Breast epithelium (tissue), 4 donors: Measurements from ENCODE around the gene GPBAR1. TPM values are rescaled to one million over a fixed set of nuclear protein-coding genes. Genes with fewer than 3 reads are reported as not detected.
A peak's percentile ranks its signal among the peaks of the same experiment; 100 is the strongest.

ENCODE experiments used
- DNase-seq, 2 donors: peaks; one replicate each; pipeline ENCODE4 v3.0.0-alpha.2; 2019; ENCODE audit warnings: low spot score in 2 of 2
- H3K27ac ChIP-seq, 2 donors: fragments of 200-600 bp; sonication (generic) in 1 of 2; one replicate each; pipeline ENCODE4 v1.5.1; 2016 to 2019; ENCODE audit warnings: mild to moderate bottlenecking in 1 of 2
- H3K27me3 ChIP-seq, 2 donors: fragments of 200-600 bp; sonication (generic) in 1 of 2; one replicate each; pipeline versions ENCODE4 v1.5.1 to v1.6.0; 2017 to 2019; ENCODE audit warnings: control low read depth in 1 of 2, mild to moderate bottlenecking in 1 of 2
- H3K36me3 ChIP-seq: fragments of 200-600 bp; one replicate; pipeline ENCODE4 v1.5.1; 2019
- H3K4me1 ChIP-seq, 2 donors: fragments of 200-600 bp; sonication (generic); one replicate each; pipeline ENCODE4 v1.5.1; 2016 to 2019; ENCODE audit warnings: control low read depth in 1 of 2
- H3K4me3 ChIP-seq, 3 donors: fragments of 200-600 bp; sonication (generic); 1 replicate in 2 of 3; 2 replicates in 1 of 3; pipeline ENCODE4 v1.5.1; 2016 to 2019; ENCODE audit warnings: mild to moderate bottlenecking in 3 of 3, moderate library complexity in 2 of 3
- H3K9me3 ChIP-seq, 2 donors: fragments of 200-600 bp; sonication (generic) in 1 of 2; one replicate each; pipeline ENCODE4 v1.5.1; 2016 to 2019; ENCODE audit warnings: control low read depth in 1 of 2
- CTCF ChIP-seq, 3 donors: fragments of 450-650 bp; IDR thresholded peaks; one replicate each; pipeline ENCODE4 v1.5.1; 2016 to 2017; ENCODE audit warnings: antibody characterized with exemption in 3 of 3, mild to moderate bottlenecking in 3 of 3, moderate library complexity in 3 of 3
- POLR2A ChIP-seq: fragments of 450-650 bp; IDR thresholded peaks from one replicate; pipeline ENCODE4 v1.6.1; 2016; ENCODE audit warnings: antibody characterized with exemption, mild to moderate bottlenecking, moderate library complexity
- POLR2AphosphoS5 ChIP-seq, 3 donors: sonication (generic); formaldehyde crosslinking; IDR thresholded peaks; one replicate each; pipeline ENCODE4 v1.6.1; 2017; ENCODE audit warnings: antibody characterized with exemption in 3 of 3
- intact Hi-C: fragments of 100-400 bp; cut with DNase I; formaldehyde crosslinking; loops from one replicate; pipeline ENCODE4 v1.15.1; 2023; ENCODE audit warnings: low total_unique reads
- total RNA-seq, 3 donors: library from RNA; depleted of rRNA; stranded (reverse); fragments of >200 nt; gene quantifications; one replicate each; pipeline ENCODE4 v1.1.0, GENCODE V29; 2016

GPBAR1 gene
- total RNA-seq, 3 donors from 2014 or later, result 5.2 to 22.2 (median 8.5) TPM

GRCh38 chr2:218252509-218253231, 8.1 kb upstream of the GPBAR1 start:
- DNase-seq, result no peak
- no peak overlapping the region for H3K4me3 ChIP-seq
- no peaks in the 10 kb centered on the region for H3K4me1 ChIP-seq
- H3K36me3 ChIP-seq, result peaks cover 18% of the 10 kb centered on the region
- no peaks in the 10 kb centered on the region for H3K27me3 ChIP-seq
- no peaks in the 10 kb centered on the region for H3K9me3 ChIP-seq
- no peak overlapping the region for H3K27ac ChIP-seq
- intact Hi-C loops, result no loop called here
- TF ChIP-seq POLR2A (no peak), POLR2AphosphoS5 (IDR thresholded peaks at IDR 0.05) (no peak), CTCF (IDR thresholded peaks at IDR 0.05) (no peak)

- Histone ChIP-seq H3K4me3 (no peak overlapping the region), H3K27me3 (no peaks in the 10 kb centered on the region), H3K36me3 (peaks cover 18% of the 10 kb centered on the region), H3K9me3 (no peaks in the 10 kb centered on the region), H3K4me1 (no peaks in the 10 kb centered on the region), H3K27ac (no peak overlapping the region)
- DNase-seq, result no peak
- intact Hi-C loops, result no loop called here
- no peak for TF ChIP-seq POLR2A
- TF ChIP-seq CTCF (IDR thresholded peaks at IDR 0.05), result no peak
- no peak for TF ChIP-seq POLR2AphosphoS5 (IDR thresholded peaks at IDR 0.05)
Measured at GRCh38 chr2:218253232-218253625, 7.6 kb upstream of the GPBAR1 start.

- Histone ChIP-seq H3K4me1 (no peaks in the 10 kb centered on the region), H3K27ac (no peak overlapping the region), H3K4me3 (no peak overlapping the region), H3K9me3 (no peaks in the 10 kb centered on the region), H3K36me3 (peaks cover 18% of the 10 kb centered on the region), H3K27me3 (no peaks in the 10 kb centered on the region)
- TF ChIP-seq POLR2A, result no peak
- TF ChIP-seq CTCF (IDR thresholded peaks at IDR 0.05), result no peak
- TF ChIP-seq POLR2AphosphoS5 (IDR thresholded peaks at IDR 0.05), result no peak
- no peak for DNase-seq
- intact Hi-C loops, result no loop called here
Measured at GRCh38 chr2:218255446-218255845, 5.4 kb upstream of the GPBAR1 start.

GRCh38 chr2:218256612-218257350, 4.0 kb upstream of the GPBAR1 start:
- Histone ChIP-seq H3K36me3 (peaks cover 18% of the 10 kb centered on the region), H3K4me3 (no peak overlapping the region), H3K27me3 (no peaks in the 10 kb centered on the region), H3K9me3 (no peaks in the 10 kb centered on the region), H3K27ac (peak overlapping the region in 1 of 2 donors; percentile 62), H3K4me1 (no peaks in the 10 kb centered on the region)
- DNase-seq, result peak in 1 of 2 donors; percentile 5
- no peak for TF ChIP-seq POLR2AphosphoS5 (IDR thresholded peaks at IDR 0.05)
- TF ChIP-seq POLR2A, result no peak
- TF ChIP-seq CTCF (IDR thresholded peaks at IDR 0.05), result no peak
- intact Hi-C loops, result no loop called here

GRCh38 chr2:218257390-218257981, 3.3 kb upstream of the GPBAR1 start:
- no peaks in the 10 kb centered on the region for H3K4me1 ChIP-seq
- H3K27me3 ChIP-seq, result no peaks in the 10 kb centered on the region
- H3K27ac ChIP-seq, result peak overlapping the region; percentile 48 to 62
- intact Hi-C loops, result no loop called here
- H3K9me3 ChIP-seq, result no peaks in the 10 kb centered on the region
- peaks cover 18% of the 10 kb centered on the region for H3K36me3 ChIP-seq
- no peak overlapping the region for H3K4me3 ChIP-seq
- TF ChIP-seq POLR2A (no peak), POLR2AphosphoS5 (IDR thresholded peaks at IDR 0.05) (no peak), CTCF (IDR thresholded peaks at IDR 0.05) (peak in 2 of 3 donors; percentile 20 to 27)
- peak in 1 of 2 donors; percentile 7 for DNase-seq
